ENCODE results near the gene EREG.

DNA sequence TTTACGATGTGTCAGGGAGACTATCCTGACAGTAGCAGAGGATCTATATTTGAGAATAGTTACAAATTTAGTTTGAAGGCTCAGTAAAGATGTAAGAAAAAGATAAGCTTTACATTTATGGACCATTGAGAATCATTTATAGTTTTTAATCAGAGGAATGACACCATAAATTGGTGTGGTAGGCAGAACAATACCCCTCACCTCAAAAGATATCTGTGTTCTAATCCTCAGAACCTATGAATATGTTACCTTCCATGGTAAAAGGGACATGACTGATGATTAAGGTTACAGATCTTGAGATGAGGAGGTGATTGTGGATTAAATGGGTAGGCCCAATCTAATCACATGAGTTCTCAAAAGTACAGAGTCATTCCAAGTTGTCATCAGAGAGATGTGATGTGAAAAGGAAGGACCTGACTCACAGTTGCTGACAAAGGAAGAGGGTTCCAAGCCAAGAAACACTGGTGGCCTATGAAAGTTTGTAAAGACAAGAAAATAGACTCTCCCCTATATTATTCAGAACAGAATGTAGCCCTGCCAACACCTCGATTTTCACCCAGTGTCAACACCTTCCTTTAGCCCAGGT lies 27.0 kb downstream of the EREG start:
- TF ChIP-seq, protein P1, sequence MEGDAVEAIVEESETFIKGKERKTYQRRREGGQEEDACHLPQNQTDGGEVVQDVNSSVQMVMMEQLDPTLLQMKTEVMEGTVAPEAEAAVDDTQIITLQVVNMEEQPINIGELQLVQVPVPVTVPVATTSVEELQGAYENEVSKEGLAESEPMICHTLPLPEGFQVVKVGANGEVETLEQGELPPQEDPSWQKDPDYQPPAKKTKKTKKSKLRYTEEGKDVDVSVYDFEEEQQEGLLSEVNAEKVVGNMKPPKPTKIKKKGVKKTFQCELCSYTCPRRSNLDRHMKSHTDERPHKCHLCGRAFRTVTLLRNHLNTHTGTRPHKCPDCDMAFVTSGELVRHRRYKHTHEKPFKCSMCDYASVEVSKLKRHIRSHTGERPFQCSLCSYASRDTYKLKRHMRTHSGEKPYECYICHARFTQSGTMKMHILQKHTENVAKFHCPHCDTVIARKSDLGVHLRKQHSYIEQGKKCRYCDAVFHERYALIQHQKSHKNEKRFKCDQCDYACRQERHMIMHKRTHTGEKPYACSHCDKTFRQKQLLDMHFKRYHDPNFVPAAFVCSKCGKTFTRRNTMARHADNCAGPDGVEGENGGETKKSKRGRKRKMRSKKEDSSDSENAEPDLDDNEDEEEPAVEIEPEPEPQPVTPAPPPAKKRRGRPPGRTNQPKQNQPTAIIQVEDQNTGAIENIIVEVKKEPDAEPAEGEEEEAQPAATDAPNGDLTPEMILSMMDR (IDR thresholded peaks at IDR 0.05), result no peak
- no peak for TF ChIP-seq POLR2A (IDR thresholded peaks at IDR 0.05)

All from suprapubic skin (tissue), 3 donors.